ENCODE data around the gene MORN2. TPM values are rescaled to one million over a fixed set of nuclear protein-coding genes. Genes with fewer than 3 reads are reported as not detected.

The MORN2 gene
- total and polyA plus RNA-seq, 9 of the 15 experiments (the other 6 are each of a cell fraction or from before 2014, with no cell fraction given) = 10.4 to 39.5 (median 20.8) TPM

- TF ChIP-seq, protein P1, sequence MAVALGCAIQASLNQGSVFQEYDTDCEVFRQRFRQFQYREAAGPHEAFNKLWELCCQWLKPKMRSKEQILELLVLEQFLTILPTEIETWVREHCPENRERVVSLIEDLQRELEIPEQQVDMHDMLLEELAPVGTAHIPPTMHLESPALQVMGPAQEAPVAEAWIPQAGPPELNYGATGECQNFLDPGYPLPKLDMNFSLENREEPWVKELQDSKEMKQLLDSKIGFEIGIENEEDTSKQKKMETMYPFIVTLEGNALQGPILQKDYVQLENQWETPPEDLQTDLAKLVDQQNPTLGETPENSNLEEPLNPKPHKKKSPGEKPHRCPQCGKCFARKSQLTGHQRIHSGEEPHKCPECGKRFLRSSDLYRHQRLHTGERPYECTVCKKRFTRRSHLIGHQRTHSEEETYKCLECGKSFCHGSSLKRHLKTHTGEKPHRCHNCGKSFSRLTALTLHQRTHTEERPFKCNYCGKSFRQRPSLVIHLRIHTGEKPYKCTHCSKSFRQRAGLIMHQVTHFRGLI (CRISPR knock-in tag; IDR thresholded peaks at IDR 0.05) = no peak
- TF ChIP-seq ZNF766 (CRISPR knock-in tag; conservative IDR thresholded peaks at IDR 0.05) = peak; percentile 56; the same call in 1 of the 2 replicates
- TF ChIP-seq CREB3L1 (IDR thresholded peaks at IDR 0.05; ENCODE audit: borderline replicate concordance, low read depth) = peak; percentile 9; the same call in 1 of the 2 replicates
- TF ChIP-seq, protein P2, sequence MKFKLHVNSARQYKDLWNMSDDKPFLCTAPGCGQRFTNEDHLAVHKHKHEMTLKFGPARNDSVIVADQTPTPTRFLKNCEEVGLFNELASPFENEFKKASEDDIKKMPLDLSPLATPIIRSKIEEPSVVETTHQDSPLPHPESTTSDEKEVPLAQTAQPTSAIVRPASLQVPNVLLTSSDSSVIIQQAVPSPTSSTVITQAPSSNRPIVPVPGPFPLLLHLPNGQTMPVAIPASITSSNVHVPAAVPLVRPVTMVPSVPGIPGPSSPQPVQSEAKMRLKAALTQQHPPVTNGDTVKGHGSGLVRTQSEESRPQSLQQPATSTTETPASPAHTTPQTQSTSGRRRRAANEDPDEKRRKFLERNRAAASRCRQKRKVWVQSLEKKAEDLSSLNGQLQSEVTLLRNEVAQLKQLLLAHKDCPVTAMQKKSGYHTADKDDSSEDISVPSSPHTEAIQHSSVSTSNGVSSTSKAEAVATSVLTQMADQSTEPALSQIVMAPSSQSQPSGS (CRISPR knock-in tag; IDR thresholded peaks at IDR 0.05) = no peak
- no peak for TF ChIP-seq GTF2F1 (IDR thresholded peaks at IDR 0.05; ENCODE audit: low read depth, low read length)
- TF ChIP-seq MGA (IDR thresholded peaks at IDR 0.05) = peak; percentile 50
- peak; percentile 59; the same call in 1 of the 2 replicates for TF ChIP-seq ZNF12 (CRISPR knock-in tag; IDR thresholded peaks at IDR 0.05)
Observed at GRCh38 chr2:38875576-38876367, at the start of gene MORN2, which contains the start of gene DHX57 (continued).

Measured in K562 (cell line).